GM18511 (cell line): ENCODE data around the gene TRAF3IP3.
A peak's percentile ranks its signal among the peaks of the same experiment; 100 is the strongest.
"Not testable (repeated sequence)": the region's sequence is repeated elsewhere in the genome, so short reads cannot be mapped to it uniquely, and the experiment has no call there.

Experiments
- ATAC-seq: cut with Tn5 transposase; IDR thresholded peaks from one replicate; pipeline ENCODE4 v1.9.1; 2021; ENCODE audit warnings: mild to moderate bottlenecking, moderate library complexity; ENCODE audit not compliant: unreplicated experiment

The TRAF3IP3 gene

GRCh38 chr1:209767706-209768105 is 11.9 kb downstream of the TRAF3IP3 start:
- no peak for ATAC-seq

GRCh38 chr1:209768354-209768774 is 12.5 kb downstream of the TRAF3IP3 start:
- ATAC-seq, result peak; percentile 82

- peak; percentile 82 for ATAC-seq
These were observed 13.5 kb downstream of the TRAF3IP3 start for GRCh38 chr1:209769171-209769904.

GRCh38 chr1:209769971-209770370 is 14.1 kb downstream of the TRAF3IP3 start:
- no peak for ATAC-seq

- ATAC-seq, result no peak
These were observed 15.0 kb downstream of the TRAF3IP3 start for GRCh38 chr1:209770636-209771415.

- no peak for ATAC-seq
These were observed 16.3 kb downstream of the TRAF3IP3 start for GRCh38 chr1:209772126-209772525.

- ATAC-seq, result peak; percentile 68
These were observed 18.7 kb downstream of the TRAF3IP3 start for GRCh38 chr1:209774592-209774991.

- ATAC-seq, result no peak
These were observed 19.8 kb downstream of the TRAF3IP3 start for GRCh38 chr1:209775678-209776077.

GRCh38 chr1:209777587-209777986 is 21.7 kb downstream of the TRAF3IP3 start:
- ATAC-seq, result no peak

GRCh38 chr1:209778102-209778501 is 22.2 kb downstream of the TRAF3IP3 start:
- no peak for ATAC-seq

GRCh38 chr1:209780268-209780667 is 24.4 kb downstream of the TRAF3IP3 start:
- no peak for ATAC-seq

GRCh38 chr1:209783386-209783785 is 27.5 kb downstream of the TRAF3IP3 start:
- ATAC-seq, result no peak

- peak; percentile 99 for ATAC-seq
These were observed 28.7 kb downstream of the TRAF3IP3 start, which contains the start of gene C1orf74 for GRCh38 chr1:209784265-209785169. C1orf74 (minus strand) TSS chr1:209784559; CDS start chr1:209783634, 925 bp downstream.

- ATAC-seq, result no peak
These were observed 29.7 kb downstream of the TRAF3IP3 start for GRCh38 chr1:209785592-209785991.

GRCh38 chr1:209786146-209786545 is 30.3 kb downstream of the TRAF3IP3 start:
- ATAC-seq, result no peak

- no peak for ATAC-seq
These were observed 31.7 kb downstream of the TRAF3IP3 start for GRCh38 chr1:209787551-209787950.

- ATAC-seq, result no peak
These were observed 33.4 kb downstream of the TRAF3IP3 start for GRCh38 chr1:209789245-209789644.

GRCh38 chr1:209790286-209791193 is 34.7 kb downstream of the TRAF3IP3 start:
- ATAC-seq, result no peak

GRCh38 chr1:209791920-209792319 is 36.1 kb downstream of the TRAF3IP3 start:
- no peak for ATAC-seq

GRCh38 chr1:209793711-209794110 is 37.9 kb downstream of the TRAF3IP3 start:
- not testable (repeated sequence) for ATAC-seq
